ENCODE results near the gene TYW5. TPM values are rescaled to one million over a fixed set of nuclear protein-coding genes. Genes with fewer than 3 reads are reported as not detected.

Gene TYW5
- total RNA-seq, 1 experiment from 2014 or later, result 5.0 TPM

DNA sequence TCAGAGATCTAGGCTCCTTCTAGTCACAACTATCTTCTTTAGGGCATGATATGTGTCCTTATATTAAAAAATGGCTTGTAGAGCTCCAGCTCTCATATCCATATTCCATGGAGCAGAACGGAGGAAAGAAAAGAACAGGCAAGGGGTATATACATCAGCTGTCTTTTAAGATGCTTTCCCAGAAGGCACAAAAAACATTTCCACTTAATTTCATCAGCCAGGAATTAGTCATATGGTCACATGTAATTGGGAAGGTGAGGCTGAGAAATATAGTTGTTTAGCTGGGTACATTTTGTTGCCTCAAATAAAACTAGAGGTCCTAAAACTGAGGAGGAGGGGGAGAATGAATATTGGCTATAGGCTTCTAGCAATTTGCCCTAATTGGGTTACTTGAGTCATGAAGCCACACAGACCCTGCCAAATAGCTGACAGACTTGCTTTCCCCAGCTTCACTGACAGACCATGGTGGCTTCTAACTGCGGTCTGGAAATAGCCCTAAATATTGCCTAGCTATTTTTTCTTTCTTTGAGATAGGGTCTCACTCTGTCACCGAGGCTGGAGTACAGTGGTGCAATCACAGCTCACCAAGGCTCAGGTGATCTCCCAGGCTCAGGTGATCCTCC, 20.1 kb upstream of the TYW5 start:
- DNase-seq (ENCODE audit: low read depth), result peak; percentile 40

DNA sequence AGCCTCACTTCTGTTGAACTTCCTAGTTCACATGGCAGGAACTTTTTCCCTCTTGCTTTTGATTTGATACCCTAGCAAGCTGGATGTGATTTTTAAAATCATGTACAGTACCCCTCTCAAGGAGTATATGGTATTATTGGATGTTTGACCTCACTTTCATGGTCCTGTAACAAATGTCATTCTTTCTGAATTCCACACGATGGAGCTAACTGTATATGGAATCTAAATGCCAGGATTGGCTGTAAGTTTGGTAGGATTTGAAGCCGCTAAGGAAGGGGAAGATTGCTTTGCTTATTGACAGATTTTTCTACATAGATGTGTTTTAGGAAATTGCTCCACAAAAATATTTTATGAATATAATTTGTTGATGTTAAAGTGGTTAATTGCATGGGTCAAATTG, 18.4 kb upstream of the TYW5 start:
- peak; percentile 58 for DNase-seq (ENCODE audit: low read depth)

DNA sequence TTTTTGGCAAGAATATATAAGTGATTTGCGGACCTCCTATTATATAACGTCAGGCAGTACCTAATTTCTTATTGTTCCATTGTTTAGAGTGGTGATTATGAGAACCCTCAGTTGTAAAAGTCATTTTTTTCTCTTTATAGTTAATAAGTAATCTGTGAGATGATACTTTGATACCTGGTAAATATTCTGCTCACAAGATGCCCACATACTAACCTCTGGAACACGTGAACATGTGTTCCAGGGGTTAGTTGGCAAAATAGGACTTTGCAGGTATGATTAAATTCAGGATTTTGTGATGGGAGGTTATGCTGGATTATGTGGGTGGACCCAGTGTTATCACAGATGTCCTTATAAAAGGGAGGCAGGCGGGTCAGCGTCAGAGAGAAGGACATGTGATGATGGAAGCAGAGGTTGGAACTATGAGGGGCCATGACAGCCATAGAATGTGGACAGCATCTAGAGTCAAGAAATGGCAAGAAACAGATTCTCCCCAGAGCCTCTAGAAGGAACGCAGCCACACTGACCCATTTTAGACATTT, 16.9 kb upstream of the TYW5 start:
- DNase-seq (ENCODE audit: low read depth), result no peak

DNA sequence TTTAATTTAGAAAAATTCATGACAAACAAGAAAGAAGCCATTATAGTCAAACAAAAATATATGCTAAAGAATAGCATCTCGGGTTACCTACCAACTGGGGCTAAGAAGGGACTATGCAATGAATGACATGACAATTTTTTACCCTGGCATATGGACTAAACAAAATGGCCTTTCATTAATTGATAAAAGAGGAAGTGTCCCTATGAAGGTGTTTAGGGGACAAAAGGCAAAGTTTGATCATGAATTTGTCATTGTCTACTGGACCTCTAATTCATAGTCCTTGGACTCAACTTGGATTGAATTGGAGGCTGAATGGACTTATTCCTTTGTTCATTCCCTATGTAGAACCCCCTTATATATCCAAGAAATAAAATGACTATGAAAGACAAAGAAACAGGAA, 12.8 kb upstream of the TYW5 start:
- DNase-seq (ENCODE audit: low read depth), result no peak

DNA sequence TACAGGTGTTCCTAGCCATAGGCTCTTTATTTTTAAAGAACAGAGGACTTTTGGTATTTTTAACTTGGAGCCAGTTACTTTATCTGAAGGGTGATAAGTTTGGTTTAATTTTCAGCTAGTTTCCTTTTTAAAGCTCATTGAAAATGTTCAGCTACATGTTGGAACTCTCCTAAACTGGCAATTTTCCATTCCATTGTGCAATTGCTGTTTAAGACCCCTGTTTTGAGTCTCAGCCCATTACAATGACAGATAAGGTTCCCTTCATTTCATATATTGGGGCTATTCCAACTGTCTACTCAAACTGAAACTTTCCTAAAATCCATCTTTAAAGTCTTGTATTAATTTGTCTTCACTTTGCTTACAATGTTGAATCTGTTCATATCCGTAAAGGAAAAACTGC, 11.7 kb upstream of the TYW5 start:
- no peak for DNase-seq (ENCODE audit: low read depth)

DNA sequence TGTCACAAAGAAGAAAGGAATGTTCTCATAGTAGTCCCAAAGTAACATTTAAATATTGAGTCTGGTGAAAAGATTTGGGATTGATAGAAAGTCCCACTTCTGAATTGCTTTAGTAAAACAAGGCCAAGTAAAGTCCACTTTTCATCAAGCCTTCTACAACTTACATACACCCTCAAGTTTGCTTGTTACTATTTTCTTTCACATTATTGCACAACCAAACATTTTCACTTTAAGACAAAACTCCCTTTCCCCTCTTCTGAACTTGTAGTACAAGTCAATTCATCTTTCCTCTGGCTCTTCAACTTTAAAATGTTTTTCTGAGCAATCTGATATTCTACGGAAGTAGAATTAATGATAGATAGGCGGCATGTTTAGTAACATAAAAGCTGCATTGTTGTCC, 11.1 kb upstream of the TYW5 start:
- DNase-seq (ENCODE audit: low read depth), result no peak

DNA sequence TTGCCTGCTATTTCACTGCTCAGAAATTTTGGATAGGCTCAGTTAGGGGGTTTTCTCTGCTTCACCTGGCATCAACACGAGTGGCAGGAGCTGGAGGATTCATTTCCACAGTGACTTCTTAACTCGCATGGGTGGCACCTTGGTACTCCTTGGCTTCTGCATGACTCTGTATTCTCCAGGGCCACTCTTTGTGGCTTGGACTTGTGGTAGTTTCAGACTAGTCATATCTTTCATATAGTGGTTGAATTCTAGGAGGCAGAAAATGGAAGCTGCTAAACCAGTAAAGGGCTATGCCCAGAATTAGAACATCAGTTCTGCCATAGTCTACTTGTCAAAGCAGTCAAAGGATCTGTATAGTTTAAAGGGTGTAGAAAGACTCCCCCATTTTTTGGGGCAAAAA, 6.9 kb upstream of the TYW5 start:
- DNase-seq (ENCODE audit: low read depth), result no peak

DNA sequence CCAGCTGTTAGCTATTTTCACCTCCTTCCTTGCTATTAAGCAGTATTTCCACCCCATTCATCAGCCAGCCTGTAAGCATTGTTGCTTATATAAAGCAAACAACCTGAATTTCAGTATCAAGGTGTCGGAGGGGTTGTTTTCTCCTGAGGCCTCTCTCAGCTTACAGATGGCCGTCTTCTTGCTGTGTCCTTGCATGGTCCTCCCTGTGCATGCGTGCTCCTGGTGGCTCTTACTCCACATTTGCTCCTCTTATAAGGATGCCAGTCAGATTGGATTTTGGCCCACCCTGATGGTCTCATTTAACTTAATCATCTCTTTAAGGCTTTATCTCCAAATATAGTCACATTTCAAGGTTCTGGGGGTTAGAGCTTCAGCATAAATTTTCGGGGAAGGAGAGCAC, 2.7 kb upstream of the TYW5 start:
- no peak for DNase-seq (ENCODE audit: low read depth)

DNA sequence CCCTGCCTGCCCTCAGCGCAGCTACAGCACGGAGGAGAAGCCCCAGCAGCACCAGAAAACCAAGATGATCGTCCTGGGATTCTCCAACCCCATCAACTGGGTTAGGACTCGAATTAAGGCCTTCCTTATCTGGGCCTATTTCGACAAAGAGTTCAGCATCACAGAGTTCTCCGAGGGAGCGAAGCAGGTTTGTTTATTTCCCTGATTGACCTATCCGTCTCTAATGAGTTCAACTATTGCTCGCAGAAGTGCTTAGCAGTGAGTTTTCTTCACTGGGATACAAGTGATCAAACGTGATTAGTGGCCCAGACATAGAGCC, 730 bp upstream of the TYW5 start:
- no peak for DNase-seq (ENCODE audit: low read depth)

DNA sequence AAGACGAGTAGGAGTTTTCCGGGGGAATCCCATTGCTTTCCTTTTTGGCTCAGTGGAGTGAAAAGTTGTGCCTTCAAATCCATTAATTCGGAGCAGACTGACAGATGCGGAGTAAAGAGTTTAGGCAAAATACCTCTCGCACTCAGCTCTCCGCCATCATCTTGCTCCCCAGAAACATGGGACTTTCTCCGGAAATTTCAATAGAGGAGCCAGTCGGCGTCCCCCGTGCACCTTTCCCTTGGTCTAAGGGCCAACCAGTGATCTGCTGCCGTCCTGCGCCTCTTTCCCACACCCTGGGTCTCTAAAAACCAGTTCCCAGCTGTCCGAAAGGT, 318 bp downstream of the TYW5 start:
- DNase-seq (ENCODE audit: low read depth), result no peak

DNA sequence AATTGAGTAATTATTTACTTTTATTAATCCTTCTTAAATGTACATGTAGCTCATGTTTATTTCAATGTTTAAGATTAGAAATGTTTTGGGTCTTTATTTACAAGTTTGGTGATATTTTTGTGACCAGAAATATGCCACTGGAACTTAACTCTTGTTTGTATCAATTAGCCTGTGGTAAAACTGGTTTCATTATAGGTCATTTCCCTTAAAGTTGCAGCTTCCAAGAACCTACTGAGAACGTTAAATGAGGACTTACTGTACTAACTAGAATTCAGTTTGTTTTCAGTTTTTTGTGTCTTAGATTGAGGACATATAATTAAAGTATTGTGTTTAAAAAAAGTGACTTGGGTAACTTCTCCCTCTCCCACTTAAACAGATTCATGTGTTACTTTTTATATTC, 4.3 kb downstream of the TYW5 start:
- no peak for DNase-seq (ENCODE audit: low read depth)

DNA sequence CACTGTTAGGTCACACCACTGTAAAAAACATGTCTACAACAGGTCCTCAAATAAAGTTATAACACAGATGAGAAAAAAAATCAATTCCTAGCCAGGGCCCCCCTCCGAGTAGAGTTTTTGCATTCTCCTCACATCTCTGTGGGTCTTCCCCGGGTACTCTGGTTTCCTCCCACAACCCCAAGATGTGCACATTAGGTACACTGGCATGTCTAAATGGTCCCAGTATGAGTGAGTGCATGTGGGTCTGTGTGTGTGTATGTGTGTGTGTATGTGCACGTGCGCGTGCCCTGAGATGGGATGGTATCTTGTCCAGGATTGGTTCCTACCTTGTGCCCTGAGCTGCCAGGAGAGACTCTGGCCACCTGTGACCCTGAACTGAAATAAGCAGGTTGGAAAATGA, 4.9 kb downstream of the TYW5 start:
- no peak for DNase-seq (ENCODE audit: low read depth)

DNA sequence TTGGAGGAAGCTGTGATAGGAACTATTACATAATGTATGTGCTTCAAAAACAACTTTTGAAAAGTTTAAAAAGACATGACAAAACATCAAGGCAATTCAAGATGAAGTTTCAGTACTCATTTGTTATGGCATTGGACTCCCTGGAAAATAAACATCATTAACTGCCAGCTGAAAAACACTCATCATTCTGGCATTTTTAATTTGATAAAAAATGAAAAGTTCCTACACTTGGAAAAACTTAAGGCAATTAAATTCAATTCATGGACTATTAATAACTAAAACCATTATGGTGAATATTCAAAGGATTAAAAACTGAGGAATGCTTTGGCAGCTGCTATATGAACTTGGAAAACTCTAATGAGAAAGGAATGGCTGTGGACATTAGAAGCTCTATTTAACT, 8.5 kb downstream of the TYW5 start:
- no peak for DNase-seq (ENCODE audit: low read depth)

DNA sequence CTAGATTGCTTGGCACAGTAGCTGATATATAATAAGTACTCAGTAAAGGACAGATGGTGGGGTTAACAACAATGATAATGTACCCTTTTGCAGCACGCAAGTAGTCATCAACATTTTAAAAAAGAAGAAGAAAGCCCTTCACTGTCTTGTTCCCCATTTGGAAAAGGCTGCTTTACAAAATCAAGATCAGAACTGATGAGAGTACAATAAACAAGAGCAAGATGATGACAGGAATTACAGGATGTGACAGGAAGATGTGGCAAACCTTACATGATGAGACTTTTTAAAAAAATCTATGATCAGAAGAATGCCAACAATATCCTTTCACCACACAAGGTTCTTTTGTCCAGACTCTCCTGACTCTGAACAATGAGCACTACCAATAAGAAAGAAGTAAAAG, 9.1 kb downstream of the TYW5 start:
- no peak for DNase-seq (ENCODE audit: low read depth)

DNA sequence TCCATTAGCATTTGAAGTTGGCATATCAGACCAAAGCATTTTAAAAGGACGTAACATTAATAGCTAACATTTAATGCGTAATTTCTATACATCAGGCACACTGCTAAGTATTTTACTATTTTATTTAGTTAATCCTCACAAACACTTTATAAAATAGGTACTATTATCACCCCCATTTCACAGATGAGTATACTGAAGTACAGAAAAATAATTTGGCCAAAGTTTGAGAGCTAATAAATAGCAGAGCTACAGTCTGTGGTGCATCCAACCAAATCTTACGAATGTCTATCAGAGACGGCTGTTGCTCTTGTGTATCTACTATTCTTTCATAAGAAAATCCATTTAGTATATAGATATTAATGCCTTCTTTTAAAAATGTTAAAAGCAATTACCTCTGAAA, 11.9 kb downstream of the TYW5 start:
- DNase-seq (ENCODE audit: low read depth), result no peak

DNA sequence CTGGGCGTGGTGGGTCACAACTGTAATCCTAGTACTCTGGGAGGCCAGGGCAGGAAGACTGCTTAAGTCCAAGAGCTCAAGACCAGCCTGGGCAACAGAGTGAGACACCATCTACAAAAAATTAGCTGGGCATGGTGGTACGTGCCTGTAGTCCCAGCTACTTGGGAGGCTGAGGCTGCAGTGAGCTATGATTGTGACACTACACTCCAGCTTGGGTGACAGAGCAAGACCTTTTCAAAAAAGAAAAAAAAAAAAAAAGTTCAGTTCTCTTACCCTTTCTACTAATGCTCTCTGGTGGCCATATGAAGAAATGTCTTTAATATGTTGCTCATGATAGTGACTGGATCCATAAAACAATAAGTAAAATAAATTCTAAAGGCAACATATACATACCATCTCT, 14.9 kb downstream of the TYW5 start:
- DNase-seq (ENCODE audit: low read depth), result peak; percentile 49

DNA sequence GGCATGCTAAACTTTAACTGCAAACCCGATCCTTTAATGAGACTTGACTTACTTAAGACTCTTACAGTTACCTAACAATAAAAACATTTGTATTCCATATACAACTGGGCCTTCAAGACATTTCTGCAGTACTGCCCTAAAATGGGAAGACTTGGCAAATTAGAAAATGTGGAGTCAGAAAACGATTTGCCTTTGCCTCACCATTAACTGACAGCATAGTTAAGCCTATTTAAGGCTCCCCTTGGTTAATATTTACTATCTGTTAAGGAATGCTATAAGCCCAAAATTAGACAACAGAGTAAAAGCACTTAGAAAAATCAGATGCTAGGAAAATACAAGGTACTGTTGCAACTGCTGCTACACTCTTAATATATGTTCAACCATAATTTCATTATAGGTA, 18.7 kb downstream of the TYW5 start:
- DNase-seq (ENCODE audit: low read depth), result no peak

DNA sequence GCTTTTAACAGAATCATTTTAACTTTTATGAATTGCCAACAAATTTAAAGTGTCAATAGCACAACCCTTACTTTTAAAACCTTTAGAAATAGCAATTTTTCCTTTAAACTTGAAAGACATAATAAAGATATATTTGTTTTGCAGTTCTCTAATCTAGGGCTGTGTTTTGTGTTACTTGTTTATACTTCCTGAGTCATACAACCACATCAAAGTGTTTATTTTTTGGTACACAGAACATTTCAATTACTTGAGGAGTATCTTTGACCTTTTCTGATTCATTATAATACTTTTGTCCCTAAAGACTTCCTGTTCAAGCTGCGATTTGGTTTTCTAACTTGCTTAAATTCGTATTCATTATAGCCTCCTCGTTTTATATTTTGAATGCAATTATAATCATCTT, 21.8 kb downstream of the TYW5 start:
- DNase-seq (ENCODE audit: low read depth), result peak; percentile 50

DNA sequence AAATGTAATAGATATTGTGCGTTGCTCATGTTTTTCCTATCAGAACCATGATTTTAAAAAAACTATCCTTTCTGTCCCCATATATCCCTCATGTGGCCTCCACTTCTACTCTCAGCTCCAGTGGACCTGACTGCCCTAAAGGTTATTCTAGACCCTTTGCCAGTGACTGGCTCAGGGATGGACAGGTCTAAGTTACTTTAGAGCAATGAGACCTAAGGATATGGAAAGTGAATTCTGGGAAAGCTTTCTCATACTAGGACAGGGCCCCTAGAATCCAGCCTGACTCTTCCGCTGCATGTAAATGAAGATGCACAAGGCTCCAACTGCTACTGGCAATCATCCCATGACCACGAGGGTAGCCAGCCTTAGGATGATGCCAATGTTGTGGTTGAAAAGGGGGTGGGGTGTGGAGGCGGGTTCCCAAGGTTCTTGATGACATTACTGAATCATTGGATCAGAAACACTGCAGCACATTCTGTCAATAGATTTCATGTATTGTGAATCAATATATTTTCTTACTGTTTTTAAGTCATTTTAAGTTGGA, 22.9 kb downstream of the TYW5 start:
- DNase-seq (ENCODE audit: low read depth), result peak; percentile 89

DNA sequence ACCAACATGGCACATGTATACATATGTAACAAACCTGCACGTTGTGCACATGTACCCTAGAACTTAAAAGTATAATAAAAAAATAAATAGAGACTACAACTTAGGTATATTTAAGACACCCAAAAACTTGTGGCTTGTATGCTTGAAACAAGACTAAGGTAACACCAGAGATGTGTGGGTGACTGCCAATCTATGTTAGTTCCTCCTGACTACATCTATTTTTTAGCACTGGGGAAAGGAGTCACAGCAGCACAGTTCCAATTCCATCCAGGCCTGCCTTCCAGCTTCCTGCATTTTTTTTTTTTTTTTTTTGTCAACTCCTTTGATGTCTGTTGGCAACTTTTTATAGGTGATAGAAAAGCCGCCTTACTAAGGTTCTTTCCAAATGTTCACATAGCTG, 26.0 kb downstream of the TYW5 start:
- DNase-seq (ENCODE audit: low read depth), result no peak

DNA sequence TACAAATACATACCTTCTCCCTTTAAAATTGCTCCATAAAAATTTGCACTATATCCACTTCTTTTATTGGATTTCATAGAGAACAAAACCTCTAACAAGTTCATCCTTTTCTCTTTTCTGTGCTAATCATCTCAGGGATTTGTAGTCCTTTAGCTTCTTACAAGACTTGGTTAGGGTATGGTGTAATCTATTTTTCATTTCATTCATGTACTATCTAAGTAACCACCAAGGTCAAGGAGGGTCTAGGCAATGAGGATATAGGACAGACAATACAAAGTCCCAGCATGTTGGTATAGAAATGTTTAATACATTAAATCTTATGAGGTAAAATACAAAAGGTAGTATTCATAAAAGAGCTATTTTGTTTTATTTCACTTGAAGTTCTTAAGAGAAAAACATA, 26.7 kb downstream of the TYW5 start:
- DNase-seq (ENCODE audit: low read depth), result no peak

DNA sequence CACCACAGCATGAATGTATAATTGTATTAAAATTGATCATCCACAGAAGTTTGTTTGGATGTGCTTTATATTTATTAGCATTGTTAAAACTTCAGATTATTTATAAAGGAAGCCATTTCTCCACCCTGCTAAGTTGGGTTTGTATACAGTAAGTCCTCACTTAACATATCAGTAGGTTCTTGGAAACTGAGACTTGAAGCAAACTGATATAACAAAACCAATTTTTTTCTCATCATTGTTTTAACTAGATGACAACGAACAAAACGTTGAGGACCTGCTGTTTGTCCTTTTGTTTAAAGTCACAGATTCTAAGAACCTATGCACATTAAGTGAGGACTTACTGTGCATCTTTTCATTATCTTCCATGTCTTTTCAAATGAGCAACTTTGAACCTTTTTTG, 27.1 kb downstream of the TYW5 start:
- no peak for DNase-seq (ENCODE audit: low read depth)

DNA sequence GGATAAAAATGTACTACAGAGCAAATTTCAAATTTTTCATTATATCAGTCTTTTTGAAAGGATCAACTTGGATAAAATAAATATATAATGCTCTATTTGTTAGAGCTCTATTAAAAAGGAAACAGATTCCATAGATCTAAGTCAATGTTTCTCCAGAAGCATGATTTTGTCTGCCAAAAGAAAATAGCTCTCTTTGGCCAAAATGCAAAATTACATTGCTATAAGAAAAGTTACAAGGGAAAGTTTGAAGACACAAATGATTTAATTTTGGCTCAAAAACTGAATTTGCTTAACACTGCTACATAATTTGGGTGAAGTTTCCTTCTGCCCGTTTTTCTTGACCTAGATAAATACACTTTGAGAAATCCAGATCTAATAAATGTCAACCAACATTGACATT, 28.5 kb downstream of the TYW5 start:
- no peak for DNase-seq (ENCODE audit: low read depth)

DNA sequence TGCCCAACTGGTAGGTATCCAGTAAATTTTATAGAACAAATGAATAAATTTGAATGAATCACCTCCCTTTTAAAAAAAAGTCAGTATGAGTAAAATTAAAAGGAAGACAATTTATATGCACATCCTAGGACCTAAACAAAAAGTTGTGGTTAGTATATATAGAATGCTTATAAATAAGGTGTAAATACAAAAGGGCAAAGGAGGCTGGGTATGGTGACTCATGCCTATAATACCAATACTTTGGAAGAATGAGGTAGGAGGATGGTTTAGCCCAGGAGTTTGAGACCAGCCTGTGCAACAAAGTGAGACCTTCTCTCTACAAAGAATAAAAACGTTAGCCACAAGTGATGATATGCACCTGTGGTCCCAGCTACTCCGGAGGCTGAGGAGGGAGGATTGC, 31.4 kb downstream of the TYW5 start:
- no peak for DNase-seq (ENCODE audit: low read depth)
